PC-3 (cell line): ENCODE measurements around the gene OR51B6. TPM values are rescaled to one million over a fixed set of nuclear protein-coding genes. Genes with fewer than 3 reads are reported as not detected.

Source experiments
- ATAC-seq: fragments of 200-7000 bp; cut with Tn5 transposase; 2 replicates; pipeline ENCODE4 v1.9.1; 2020; ENCODE audit warnings: mild to moderate bottlenecking, moderate library complexity
- BruUV-seq: library from RNA; stranded (reverse); fragments of 400-500 nt; replicated peaks from 2 replicates; lab custom pipeline; 2021; lab: Mats Ljungman, UMichigan
- CTCF ChIA-PET: fragments of 300-600 bp; sonication (Branson Sonifier 250); formaldehyde crosslinking; loops from one replicate; lab custom pipeline; 2022; ENCODE audit warnings: antibody characterized with exemption; lab: Charles Lee
- POLR2A ChIA-PET: fragments of 300-600 bp; sonication (Branson Sonifier 250); formaldehyde crosslinking; loops from one replicate; lab custom pipeline; 2022; ENCODE audit warnings: antibody characterized with exemption; ENCODE audit not compliant: unreplicated experiment; lab: Charles Lee
- DNase-seq: peaks from one replicate; pipeline ENCODE4 v3.0.0-alpha.2; 2015
- H2AFZ ChIP-seq: fragments of 300-600 bp; sonication (generic); 2 replicates; pipeline ENCODE4 v1.6.0; 2016; ENCODE audit warnings: antibody characterized with exemption, low read length
- H3F3A ChIP-seq: fragments of 300-600 bp; sonication (generic); one replicate; pipeline ENCODE4 v1.6.0; 2017; ENCODE audit warnings: antibody characterized with exemption, low read length, control low read depth, mild to moderate bottlenecking; ENCODE audit not compliant: unreplicated experiment
- H3K27ac ChIP-seq: fragments of 300-600 bp; sonication (generic); 2 replicates; pipeline ENCODE4 v1.5.1; 2016; ENCODE audit warnings: mild to moderate bottlenecking, low read length
- H3K27me3 ChIP-seq: fragments of 300-600 bp; sonication (generic); 2 replicates; pipeline ENCODE4 v1.6.1; 2016; ENCODE audit warnings: low read length, mixed read lengths
- H3K36me3 ChIP-seq: fragments of 300-600 bp; sonication (generic); 2 replicates; pipeline ENCODE4 v1.6.1; 2016; ENCODE audit warnings: low read depth, mixed run types, low read length, mixed read lengths
- H3K4me1 ChIP-seq: fragments of 300-600 bp; sonication (generic); 2 replicates; pipeline ENCODE4 v1.5.1; 2016; ENCODE audit warnings: low read length; ENCODE audit not compliant: insufficient read depth
- H3K4me2 ChIP-seq: fragments of 300-600 bp; sonication (generic); 2 replicates; pipeline ENCODE4 v1.6.0; 2016; ENCODE audit warnings: low read length
- H3K4me3 ChIP-seq: fragments of 300-600 bp; sonication (generic); 2 replicates; pipeline ENCODE4 v1.5.1; 2016; ENCODE audit warnings: mild to moderate bottlenecking, low read length, mixed read lengths
- H3K79me2 ChIP-seq: fragments of 300-600 bp; sonication (generic); 2 replicates; pipeline ENCODE4 v1.6.1; 2017; ENCODE audit warnings: low read length, mixed read lengths
- H3K9ac ChIP-seq: fragments of 300-600 bp; sonication (generic); 2 replicates; pipeline ENCODE4 v1.6.0; 2016; ENCODE audit warnings: mild to moderate bottlenecking, low read length
- H3K9me2 ChIP-seq: fragments of 300-600 bp; sonication (generic); replicated peaks from 2 replicates; pipeline ENCODE4 v1.6.1; 2016; ENCODE audit warnings: mixed run types, low read length, mixed read lengths
- H3K9me3 ChIP-seq: fragments of 300-600 bp; sonication (generic); 2 replicates; pipeline ENCODE4 v1.6.1; 2016; ENCODE audit warnings: low read length, mixed read lengths
- H4K20me1 ChIP-seq: fragments of 300-600 bp; sonication (generic); 2 replicates; pipeline ENCODE4 v1.6.1; 2016; ENCODE audit warnings: low read length, mixed read lengths
- CTCF ChIP-seq: fragments of 300-600 bp; sonication (generic); conservative IDR thresholded peaks from 2 replicates; pipeline ENCODE4 v1.5.1; 2017; ENCODE audit warnings: antibody characterized with exemption, low read depth, mild to moderate bottlenecking, low read length
- EZH2 ChIP-seq: fragments of 300-600 bp; sonication (generic); IDR thresholded peaks from one replicate; pipeline ENCODE4 v1.6.1; 2017; ENCODE audit warnings: antibody characterized with exemption, mild to moderate bottlenecking, low read length; ENCODE audit not compliant: unreplicated experiment
- EZH2phosphoT487 ChIP-seq: fragments of 300-600 bp; sonication (generic); IDR thresholded peaks from 2 replicates; pipeline ENCODE4 v1.6.1; 2018; ENCODE audit warnings: mild to moderate bottlenecking, antibody characterized with exemption, low read length, borderline replicate concordance
- intact Hi-C: fragments of 100-400 bp; cut with micrococcal nuclease; formaldehyde crosslinking; loops from 2 replicates; pipeline ENCODE4 v1.9.0; 2023
- total RNA-seq: library from RNA; depleted of rRNA; stranded (reverse); fragments of >200 nt; gene quantifications from 2 replicates; pipeline ENCODE4 v1.2.3, GENCODE V29; 2014

The OR51B6 gene
- total RNA-seq, 1 experiment from 2014 or later: not detected

GRCh38 chr11:5366856-5367255 lies 15.5 kb downstream of the OR51B6 start:
- no peaks in the 10 kb centered on the region for H3K36me3 ChIP-seq
- no peaks in the 10 kb centered on the region for H3K4me1 ChIP-seq
- H3K4me2 ChIP-seq: no peak overlapping the region
- no peaks in the 10 kb centered on the region for H3K9me2 ChIP-seq
- ChIA-PET CTCF (no interaction called here), POLR2A (no interaction called here)
- intact Hi-C loops: no loop called here
- no peak for TF ChIP-seq EZH2phosphoT487
- no peak for TF ChIP-seq EZH2
- TF ChIP-seq CTCF: no peak
- no peaks in the 10 kb centered on the region for H3K79me2 ChIP-seq
- no peak overlapping the region for H3K9ac ChIP-seq
- no peaks in the 10 kb centered on the region for H3K27me3 ChIP-seq
- ATAC-seq (no peak), DNase-seq (no peak)
- H3K4me3 ChIP-seq: no peak overlapping the region
- H3K27ac ChIP-seq: no peak overlapping the region
- H3K9me3 ChIP-seq: no peaks in the 10 kb centered on the region
- no peaks in the 10 kb centered on the region for H4K20me1 ChIP-seq
- no peaks in the 10 kb centered on the region for H3F3A ChIP-seq
- BruUV-seq: no TSS peak
- no peak overlapping the region for H2AFZ ChIP-seq

- Histone ChIP-seq H3K36me3 (no peaks in the 10 kb centered on the region), H3K4me2 (no peak overlapping the region), H3K9ac (no peak overlapping the region), H4K20me1 (no peaks in the 10 kb centered on the region), H3K27me3 (no peaks in the 10 kb centered on the region), H3K27ac (no peak overlapping the region), H3K9me3 (no peaks in the 10 kb centered on the region), H3K4me3 (no peak overlapping the region), H3K9me2 (no peaks in the 10 kb centered on the region), H3F3A (no peaks in the 10 kb centered on the region), H3K79me2 (no peaks in the 10 kb centered on the region), H2AFZ (no peak overlapping the region), H3K4me1 (no peaks in the 10 kb centered on the region)
- POLR2A ChIA-PET: no interaction called here
- ATAC-seq: no peak
- BruUV-seq: no TSS peak
- CTCF ChIA-PET: no interaction called here
- TF ChIP-seq EZH2phosphoT487 (no peak), EZH2 (no peak), CTCF (no peak)
- no peak for DNase-seq
- intact Hi-C loops: no loop called here
Measured at GRCh38 chr11:5367448-5368074, 16.3 kb downstream of the OR51B6 start.

- CTCF ChIA-PET: no interaction called here
- Histone ChIP-seq H3K27me3 (no peaks in the 10 kb centered on the region), H3K4me2 (no peak overlapping the region), H3K9me3 (no peaks in the 10 kb centered on the region), H3K27ac (no peak overlapping the region), H3K4me1 (no peaks in the 10 kb centered on the region), H3F3A (no peaks in the 10 kb centered on the region), H3K9me2 (no peaks in the 10 kb centered on the region), H4K20me1 (no peaks in the 10 kb centered on the region), H3K79me2 (no peaks in the 10 kb centered on the region), H3K9ac (no peak overlapping the region), H2AFZ (no peak overlapping the region), H3K4me3 (no peak overlapping the region), H3K36me3 (no peaks in the 10 kb centered on the region)
- POLR2A ChIA-PET: no interaction called here
- DNase-seq: no peak
- intact Hi-C loops: no loop called here
- no peak for ATAC-seq
- TF ChIP-seq CTCF: no peak
- no peak for TF ChIP-seq EZH2phosphoT487
- no peak for TF ChIP-seq EZH2
- no TSS peak for BruUV-seq
Measured at GRCh38 chr11:5368502-5369043, 17.3 kb downstream of the OR51B6 start.
